GM18498 (cell line): ENCODE data around the gene KCNMA1.

ENCODE experiments used
- ATAC-seq: cut with Tn5 transposase; IDR thresholded peaks from one replicate; pipeline ENCODE4 v1.9.1; 2021; ENCODE audit warnings: mild to moderate bottlenecking, moderate library complexity; ENCODE audit not compliant: unreplicated experiment

KCNMA1 gene

GRCh38 chr10:77106676-77107075 lies 530.9 kb downstream of the KCNMA1 start:
- ATAC-seq, result no peak

- ATAC-seq, result no peak
Measured at GRCh38 chr10:77105761-77106221, 531.8 kb downstream of the KCNMA1 start.

GRCh38 chr10:77104459-77104980 lies 533.1 kb downstream of the KCNMA1 start:
- ATAC-seq, result no peak

GRCh38 chr10:77103213-77103612 lies 534.4 kb downstream of the KCNMA1 start:
- ATAC-seq, result no peak

- no peak for ATAC-seq
Measured at GRCh38 chr10:77101341-77101740, 536.3 kb downstream of the KCNMA1 start.

GRCh38 chr10:77099136-77099535 lies 538.5 kb downstream of the KCNMA1 start:
- ATAC-seq, result no peak

- no peak for ATAC-seq
Measured at GRCh38 chr10:77097625-77098024, 540.0 kb downstream of the KCNMA1 start.

- ATAC-seq, result no peak
Measured at GRCh38 chr10:77093126-77093525, 544.5 kb downstream of the KCNMA1 start.

- ATAC-seq, result no peak
Measured at GRCh38 chr10:77091597-77092165, 545.9 kb downstream of the KCNMA1 start.

- ATAC-seq, result no peak
Measured at GRCh38 chr10:77090381-77091356, 546.9 kb downstream of the KCNMA1 start.

GRCh38 chr10:77087366-77087765 lies 550.2 kb downstream of the KCNMA1 start:
- ATAC-seq, result no peak

GRCh38 chr10:77086081-77086480 lies 551.5 kb downstream of the KCNMA1 start:
- ATAC-seq, result no peak

- no peak for ATAC-seq
Measured at GRCh38 chr10:77085344-77085743, 552.3 kb downstream of the KCNMA1 start.

GRCh38 chr10:77084431-77085144 lies 553.0 kb downstream of the KCNMA1 start:
- no peak for ATAC-seq

GRCh38 chr10:77082601-77083252 lies 554.9 kb downstream of the KCNMA1 start:
- ATAC-seq, result no peak

- no peak for ATAC-seq
Measured at GRCh38 chr10:77081481-77081891, 556.1 kb downstream of the KCNMA1 start.

- no peak for ATAC-seq
Measured at GRCh38 chr10:77080361-77081027, 557.1 kb downstream of the KCNMA1 start.

- no peak for ATAC-seq
Measured at GRCh38 chr10:77079592-77080300, 557.9 kb downstream of the KCNMA1 start.

GRCh38 chr10:77077316-77077945 lies 560.2 kb downstream of the KCNMA1 start:
- ATAC-seq, result no peak
